Thoracic aorta (tissue), 2 donors: Measurements from ENCODE around the gene RBM33. TPM values are rescaled to one million over a fixed set of nuclear protein-coding genes. Genes with fewer than 3 reads are reported as not detected.
"Not testable (repeated sequence)": the region's sequence is repeated elsewhere in the genome, so short reads cannot be mapped to it uniquely, and the experiment has no call there.

Source experiments
- ATAC-seq: fragments of 150-250 bp; one replicate; pipeline ENCODE4 v1.8.0; 2017; ENCODE audit warnings: low read depth; ENCODE audit not compliant: insufficient number of reproducible peaks, low FRiP score
- DNase-seq: peaks from one replicate; pipeline ENCODE4 v3.0.0-alpha.2; 2020; ENCODE audit warnings: low spot score
- H3K27ac ChIP-seq, 2 donors: fragments of 200-600 bp; sonication (generic); 1 replicate in 1 of 2; 2 replicates in 1 of 2; pipeline ENCODE4 v1.5.1; 2016; ENCODE audit warnings: mild to moderate bottlenecking in 2 of 2, moderate library complexity in 2 of 2
- H3K27me3 ChIP-seq: fragments of 200-600 bp; sonication (generic); replicated peaks from 2 replicates; pipeline ENCODE4 v1.6.0; 2016; ENCODE audit warnings: mild to moderate bottlenecking; ENCODE audit not compliant: insufficient read depth
- H3K36me3 ChIP-seq: fragments of 200-600 bp; sonication (generic); one replicate; pipeline ENCODE4 v1.5.1; 2016
- H3K4me1 ChIP-seq, 2 donors: fragments of 200-600 bp; sonication (generic); 1 replicate in 1 of 2; 2 replicates in 1 of 2; pipeline versions ENCODE4 v1.5.1 to v1.6.0; 2016; ENCODE audit warnings: low read depth in 2 of 2, mild to moderate bottlenecking in 1 of 2; ENCODE audit not compliant: control insufficient read depth in 1 of 2
- H3K4me3 ChIP-seq: fragments of 200-600 bp; sonication (generic); 2 replicates; pipeline ENCODE4 v1.5.1; 2016; ENCODE audit warnings: mild to moderate bottlenecking
- H3K9me3 ChIP-seq: fragments of 200-600 bp; sonication (generic); 2 replicates; pipeline ENCODE4 v1.5.1; 2016
- total RNA-seq, 2 donors: library from RNA; depleted of rRNA; stranded (reverse); fragments of >200 nt; gene quantifications; one replicate each; pipeline versions ENCODE4 v1.1.0 to v1.2.3, GENCODE V29; 2016
- TF ChIP-seq, protein P1 (sequence below): fragments of 200-600 bp; sonication (generic); IDR thresholded peaks from one replicate; pipeline ENCODE4 v1.5.1; 2019; ENCODE audit warnings: antibody characterized with exemption

RBM33 gene
- total RNA-seq, 2 donors from 2014 or later, result 64.6 to 80.3 TPM

DNA sequence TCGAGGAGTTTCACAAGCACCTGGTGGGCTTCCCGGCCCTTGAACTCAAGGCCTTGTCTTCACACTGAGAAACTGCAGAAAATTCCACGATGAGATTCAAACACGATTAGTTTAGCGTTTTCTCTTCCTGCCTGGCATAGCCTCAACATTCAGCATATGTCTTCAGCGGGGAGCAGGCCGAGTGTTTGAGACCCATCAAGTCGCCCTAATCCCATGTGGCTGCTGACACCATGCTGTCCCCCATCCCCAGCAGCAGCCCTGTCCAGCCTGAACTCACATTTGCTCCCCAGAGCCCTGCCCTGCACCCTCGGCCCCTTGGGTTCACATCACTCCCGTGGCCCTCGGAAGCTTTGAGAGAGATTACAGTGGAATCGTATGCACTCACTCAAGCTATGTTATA, 35.3 kb upstream of the RBM33 start:
- Histone ChIP-seq H3K27me3 (no peaks in the 10 kb centered on the region), H3K4me3 (no peak overlapping the region), H3K27ac (no peak overlapping the region), H3K9me3 (no peaks in the 10 kb centered on the region), H3K4me1 (no peaks in the 10 kb centered on the region), H3K36me3 (no peaks in the 10 kb centered on the region)
- ATAC-seq (no peak), DNase-seq (no peak)
- TF ChIP-seq, protein P1, sequence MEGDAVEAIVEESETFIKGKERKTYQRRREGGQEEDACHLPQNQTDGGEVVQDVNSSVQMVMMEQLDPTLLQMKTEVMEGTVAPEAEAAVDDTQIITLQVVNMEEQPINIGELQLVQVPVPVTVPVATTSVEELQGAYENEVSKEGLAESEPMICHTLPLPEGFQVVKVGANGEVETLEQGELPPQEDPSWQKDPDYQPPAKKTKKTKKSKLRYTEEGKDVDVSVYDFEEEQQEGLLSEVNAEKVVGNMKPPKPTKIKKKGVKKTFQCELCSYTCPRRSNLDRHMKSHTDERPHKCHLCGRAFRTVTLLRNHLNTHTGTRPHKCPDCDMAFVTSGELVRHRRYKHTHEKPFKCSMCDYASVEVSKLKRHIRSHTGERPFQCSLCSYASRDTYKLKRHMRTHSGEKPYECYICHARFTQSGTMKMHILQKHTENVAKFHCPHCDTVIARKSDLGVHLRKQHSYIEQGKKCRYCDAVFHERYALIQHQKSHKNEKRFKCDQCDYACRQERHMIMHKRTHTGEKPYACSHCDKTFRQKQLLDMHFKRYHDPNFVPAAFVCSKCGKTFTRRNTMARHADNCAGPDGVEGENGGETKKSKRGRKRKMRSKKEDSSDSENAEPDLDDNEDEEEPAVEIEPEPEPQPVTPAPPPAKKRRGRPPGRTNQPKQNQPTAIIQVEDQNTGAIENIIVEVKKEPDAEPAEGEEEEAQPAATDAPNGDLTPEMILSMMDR, result no peak

DNA sequence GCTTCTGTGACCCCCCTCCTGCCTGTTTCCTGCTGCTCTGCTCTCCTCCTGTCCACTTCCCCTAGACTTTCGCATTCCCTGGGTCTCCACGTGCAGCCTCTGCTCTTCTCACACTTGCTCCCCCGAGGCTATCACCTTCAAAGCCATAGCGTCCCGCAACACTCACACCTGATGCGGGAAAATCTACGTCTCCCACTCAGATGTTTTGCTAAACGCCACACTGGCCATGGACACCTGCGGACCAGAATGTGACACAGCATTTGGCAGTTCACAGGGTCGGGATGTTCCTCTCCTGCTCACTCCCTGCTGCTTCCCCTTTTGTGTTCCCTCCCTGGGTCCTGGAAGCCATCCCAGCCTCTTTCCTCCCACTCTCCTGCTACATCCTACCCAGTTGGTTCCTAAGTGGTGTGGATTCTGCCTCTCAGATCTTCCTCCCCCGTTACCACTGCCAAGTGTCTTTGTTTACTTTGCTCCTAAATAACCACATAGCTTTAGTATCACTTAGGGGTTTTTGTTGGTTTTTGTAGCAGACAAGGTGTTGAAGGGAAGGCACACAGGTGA, 33.7 kb upstream of the RBM33 start:
- ATAC-seq, result no peak
- Histone ChIP-seq H3K4me1 (no peaks in the 10 kb centered on the region), H3K27me3 (no peaks in the 10 kb centered on the region), H3K9me3 (no peaks in the 10 kb centered on the region), H3K4me3 (no peak overlapping the region), H3K36me3 (no peaks in the 10 kb centered on the region), H3K27ac (no peak overlapping the region)
- TF ChIP-seq, protein P1, result no peak
- no peak for DNase-seq

DNA sequence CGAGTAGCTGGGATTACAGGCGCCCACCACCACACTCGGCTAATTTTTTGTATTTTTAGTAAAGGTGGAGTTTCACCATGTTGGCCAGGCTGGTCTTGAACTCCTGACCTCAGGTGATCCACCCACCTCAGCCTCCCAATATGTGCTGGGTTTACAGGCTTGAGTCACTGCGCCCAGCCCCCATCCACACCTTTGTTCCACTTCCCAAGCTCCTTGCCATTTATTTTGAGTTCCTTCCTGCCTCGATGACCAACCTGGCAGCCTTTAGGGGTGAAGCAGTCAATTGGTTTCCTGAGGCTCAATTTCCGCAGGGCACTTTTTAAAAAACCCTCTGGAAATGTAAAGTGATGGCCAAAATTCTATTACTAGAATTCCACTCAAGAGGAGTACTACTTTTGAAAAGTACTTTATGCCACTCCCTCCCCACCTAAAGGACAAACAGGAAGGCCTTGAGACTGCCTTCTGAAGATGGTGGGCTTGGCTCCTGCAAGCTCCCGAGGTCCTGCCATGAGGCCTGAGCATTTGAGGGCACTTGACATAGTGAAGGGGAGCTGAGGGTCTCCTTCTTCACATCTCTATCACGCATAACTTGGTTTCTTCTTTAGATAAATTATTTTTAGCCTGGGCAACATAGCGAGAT, 32.5 kb upstream of the RBM33 start:
- TF ChIP-seq, protein P1, result no peak
- no peak overlapping the region for H3K27ac ChIP-seq
- no peaks in the 10 kb centered on the region for H3K36me3 ChIP-seq
- no peak for ATAC-seq
- no peaks in the 10 kb centered on the region for H3K9me3 ChIP-seq
- DNase-seq, result no peak
- no peak overlapping the region for H3K4me3 ChIP-seq
- H3K27me3 ChIP-seq, result no peaks in the 10 kb centered on the region
- no peaks in the 10 kb centered on the region for H3K4me1 ChIP-seq

DNA sequence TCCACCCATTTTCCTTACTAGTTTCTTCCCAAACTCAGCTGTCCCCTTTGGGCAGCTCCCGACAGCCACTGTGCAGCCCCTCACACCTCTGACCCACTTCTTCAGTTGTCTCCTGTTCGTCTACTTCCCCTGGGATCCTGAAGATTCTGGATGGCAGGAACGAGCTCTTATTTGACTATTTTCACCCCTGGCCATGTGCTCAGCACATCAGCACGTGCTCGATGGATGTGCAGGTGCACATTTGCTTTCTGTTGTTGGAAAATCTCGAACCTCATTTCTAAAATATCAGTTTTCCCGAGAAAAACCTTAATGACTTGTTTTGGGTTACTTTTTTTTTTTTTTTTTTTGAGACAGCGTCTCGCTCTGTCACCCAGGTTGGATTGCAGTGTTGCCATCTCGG, 31.8 kb upstream of the RBM33 start:
- TF ChIP-seq, protein P1, result no peak
- ATAC-seq, result no peak
- Histone ChIP-seq H3K27ac (no peak overlapping the region), H3K4me3 (no peak overlapping the region), H3K36me3 (no peaks in the 10 kb centered on the region), H3K27me3 (no peaks in the 10 kb centered on the region), H3K9me3 (no peaks in the 10 kb centered on the region), H3K4me1 (no peaks in the 10 kb centered on the region)
- no peak for DNase-seq

DNA sequence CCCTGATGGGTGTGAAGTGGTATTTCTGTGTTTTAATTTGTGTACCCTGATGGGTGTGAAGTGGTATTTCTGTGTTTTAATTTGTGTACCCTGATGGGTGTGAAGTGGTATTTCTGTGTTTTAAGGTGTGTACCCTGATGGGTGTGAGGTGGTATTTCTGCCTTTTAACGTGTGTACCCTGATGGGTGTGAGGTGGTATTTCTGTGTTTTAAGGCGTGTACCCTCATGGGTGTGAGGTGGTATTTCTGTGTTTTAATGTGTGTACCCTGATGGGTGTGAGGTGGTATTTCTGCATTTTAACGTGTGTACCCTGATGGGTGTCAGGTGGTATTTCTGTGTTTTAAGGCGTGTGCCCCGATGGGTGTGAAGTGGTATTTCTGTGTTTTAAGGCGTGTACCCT, 29.4 kb upstream of the RBM33 start:
- not testable (repeated sequence) for H3K4me1 ChIP-seq, H3K4me3 ChIP-seq, ATAC-seq, DNase-seq, H3K9me3 ChIP-seq, H3K36me3 ChIP-seq, H3K27me3 ChIP-seq, H3K27ac ChIP-seq
